A549 (cell line): ENCODE results near the gene ABCA5. TPM values are rescaled to one million over a fixed set of nuclear protein-coding genes. Genes with fewer than 3 reads are reported as not detected.

Experiments used
- ATAC-seq, 2 experiments: fragments of 200-7000 bp in 1 of 2; fragments of >200 bp in 1 of 2; cut with Nextera tagmentation in 1 of 2; cut with Tn5 transposase in 1 of 2; 3 replicates each; pipeline versions ENCODE4 v1.8.0 to v1.9.1; 2018 to 2020; ENCODE audit warnings: mild to moderate bottlenecking in 1 of 2, moderate library complexity in 1 of 2
- CTCF ChIA-PET: fragments of 300-600 bp; sonication (Branson Sonifier 250); formaldehyde crosslinking; extraction: SDS; loops from one replicate; lab custom pipeline; 2021; ENCODE audit warnings: antibody characterized with exemption, inconsistent platforms; lab: Yijun Ruan, JAX
- POLR2A ChIA-PET: fragments of 350-600 bp; formaldehyde crosslinking; extraction: SDS; loops from one replicate; lab custom pipeline; 2021; ENCODE audit warnings: antibody characterized with exemption, inconsistent platforms; lab: Yijun Ruan, JAX
- DNase-seq, 2 experiments: peaks; one replicate each; pipeline versions ENCODE4 v3.0.0 to v3.0.0-alpha.2; 2011 to 2016; ENCODE audit warnings: low read depth in 1 of 2, low spot score in 1 of 2
- FAIRE-seq: peaks from 2 replicates; lab custom pipeline; 2011; peaks lifted over from hg19 to GRCh38; lab: Jason Lieb, UNC
- H3K27ac ChIP-seq, 2 experiments: fragments of >200 bp; sonication (Bioruptor Twin); formaldehyde crosslinking; 3 replicates each; pipeline ENCODE4 v1.5.1; 2016 to 2017
- H3K4me1 ChIP-seq: fragments of >200 bp; sonication (Bioruptor Twin); formaldehyde crosslinking; 3 replicates; pipeline ENCODE4 v1.6.1; 2016
- H3K4me2 ChIP-seq: fragments of >200 bp; sonication (Bioruptor Twin); formaldehyde crosslinking; 3 replicates; pipeline ENCODE4 v1.6.1; 2016
- H3K4me3 ChIP-seq: fragments of >200 bp; sonication (Bioruptor Twin); formaldehyde crosslinking; 3 replicates; pipeline ENCODE4 v1.5.1; 2016
- H3K9me3 ChIP-seq: fragments of >200 bp; sonication (Bioruptor Twin); formaldehyde crosslinking; 3 replicates; pipeline ENCODE4 v1.6.1; 2016
- BHLHE40 ChIP-seq: IDR thresholded peaks from 2 replicates; pipeline ENCODE4 v1.6.1; 2012; ENCODE audit warnings: low read depth, low read length, inconsistent platforms
- CBX2 ChIP-seq: fragments of 200-600 bp; sonication (generic); IDR thresholded peaks from 2 replicates; pipeline ENCODE4 v1.6.1; 2016; ENCODE audit warnings: low read depth, mild to moderate bottlenecking, borderline replicate concordance
- CHD2 ChIP-seq: fragments of 150-350 bp; IDR thresholded peaks from 2 replicates; pipeline ENCODE4 v1.6.1; 2014; ENCODE audit warnings: low read length; ENCODE audit not compliant: partially characterized antibody
- EHF ChIP-seq: fragments of 250-450 bp; sonication (Bioruptor Pico); IDR thresholded peaks from 2 replicates; pipeline ENCODE4 v1.5.0; 2020; ENCODE audit warnings: mild to moderate bottlenecking
- EHMT2 ChIP-seq: fragments of 200-600 bp; sonication (generic); IDR thresholded peaks from 2 replicates; pipeline ENCODE4 v1.6.1; 2016; ENCODE audit warnings: antibody characterized with exemption, low read depth, mild to moderate bottlenecking, moderate library complexity
- ELK1 ChIP-seq: fragments of 150-350 bp; IDR thresholded peaks from 2 replicates; pipeline ENCODE4 v1.6.1; 2014; ENCODE audit warnings: low read depth, mild to moderate bottlenecking, low read length
- ESRRA ChIP-seq: fragments of 150-350 bp; IDR thresholded peaks from 2 replicates; pipeline ENCODE4 v1.6.1; 2014; ENCODE audit warnings: mild to moderate bottlenecking, low read length, borderline replicate concordance
- HDAC2 ChIP-seq: fragments of 200-600 bp; sonication (generic); IDR thresholded peaks from 2 replicates; pipeline ENCODE4 v1.6.1; 2016
- HOXA7 ChIP-seq: fragments of 250-450 bp; sonication (Bioruptor Pico); IDR thresholded peaks from 2 replicates; pipeline ENCODE4 v1.5.0; 2020; ENCODE audit warnings: mild to moderate bottlenecking, moderate library complexity
- JUNB ChIP-seq: fragments of >200 bp; sonication (Bioruptor Twin); formaldehyde crosslinking; IDR thresholded peaks from 2 replicates; pipeline ENCODE4 v1.6.1; 2016
- NFE2L2 ChIP-seq: fragments of 150-350 bp; conservative IDR thresholded peaks from 2 replicates; pipeline ENCODE4 v1.6.1; 2014; ENCODE audit warnings: low read length
- NPAS2 ChIP-seq: fragments of 250-450 bp; sonication (Bioruptor Pico); IDR thresholded peaks from 2 replicates; pipeline ENCODE4 v1.8.0; 2022; ENCODE audit warnings: mild to moderate bottlenecking, moderate library complexity, borderline replicate concordance
- NR3C1 ChIP-seq: fragments of >200 bp; sonication (Bioruptor Twin); formaldehyde crosslinking; IDR thresholded peaks from 3 replicates; pipeline ENCODE4 v1.6.1; 2017
- PBX3 ChIP-seq: IDR thresholded peaks from 2 replicates; pipeline ENCODE4 v1.6.1; 2012
- PHF8 ChIP-seq: fragments of 200-600 bp; sonication (generic); IDR thresholded peaks from 2 replicates; pipeline ENCODE4 v1.6.1; 2016; ENCODE audit warnings: low read depth, mild to moderate bottlenecking, antibody characterized with exemption, moderate library complexity, borderline replicate concordance
- RAD21 ChIP-seq, 2 experiments: fragments of >200 bp in 1 of 2; sonication (Bioruptor Twin) in 1 of 2; formaldehyde crosslinking in 1 of 2; IDR thresholded peaks in 1 of 2; conservative IDR thresholded peaks in 1 of 2; 2 replicates in 1 of 2; 3 replicates in 1 of 2; pipeline ENCODE4 v1.6.1; 2012 to 2018; ENCODE audit warnings: inconsistent platforms in 1 of 2
- RARB ChIP-seq: fragments of 250-450 bp; sonication (Bioruptor Pico); IDR thresholded peaks from 2 replicates; pipeline ENCODE4 v1.8.0; 2021; ENCODE audit warnings: mild to moderate bottlenecking, moderate library complexity
- RNF2 ChIP-seq: fragments of 200-600 bp; sonication (generic); IDR thresholded peaks from 2 replicates; pipeline ENCODE4 v1.6.1; 2016; ENCODE audit warnings: low read depth, mild to moderate bottlenecking, antibody characterized with exemption, moderate library complexity, borderline replicate concordance
- SMC3 ChIP-seq: fragments of >200 bp; sonication (Bioruptor Twin); formaldehyde crosslinking; IDR thresholded peaks from 3 replicates; pipeline ENCODE4 v1.6.1; 2018; ENCODE audit warnings: inconsistent platforms
- SREBF2 ChIP-seq: fragments of 450-650 bp; IDR thresholded peaks from 2 replicates; pipeline ENCODE4 v1.6.1; 2014; ENCODE audit warnings: mild to moderate bottlenecking, moderate library complexity
- TFCP2L1 ChIP-seq: fragments of 250-450 bp; sonication (Bioruptor Pico); IDR thresholded peaks from 2 replicates; pipeline ENCODE4 v1.5.0; 2021; ENCODE audit warnings: mild to moderate bottlenecking
- TP53 ChIP-seq: fragments of 250-450 bp; sonication (Bioruptor Pico); IDR thresholded peaks from 2 replicates; pipeline ENCODE4 v1.5.0; 2021; ENCODE audit warnings: mild to moderate bottlenecking, moderate library complexity
- ZFP36 ChIP-seq: fragments of 450-650 bp; IDR thresholded peaks from 2 replicates; pipeline ENCODE4 v1.6.1; 2014; ENCODE audit warnings: borderline replicate concordance; ENCODE audit not compliant: partially characterized antibody
- ZNF302 ChIP-seq: fragments of 250-450 bp; sonication (Bioruptor Pico); IDR thresholded peaks from 2 replicates; pipeline ENCODE4 v1.9.0; 2021; ENCODE audit warnings: inconsistent platforms, mild to moderate bottlenecking, moderate library complexity
- ZSCAN20 ChIP-seq: fragments of 250-450 bp; sonication (Bioruptor Pico); IDR thresholded peaks from 2 replicates; pipeline ENCODE4 v1.8.0; 2022; ENCODE audit warnings: mild to moderate bottlenecking, moderate library complexity
- WGBS: methylation state at CpG from one replicate; pipeline ENCODE4 v1.1.6; 2017; ENCODE audit errors: missing lambda C conversion rate; 5-methylcytosine and 5-hydroxymethylcytosine counted together
- polyA plus RNA-seq, 4 experiments: library from polyadenylated mRNA; depleted of rRNA in 3 of 4; stranded (reverse); fragments of >200 nt; fragmentation: RNase III in 1 of 4; extraction: RNeasy Plus Mini Kit Qiagen cat#74134 plus additional on column Dnase treatment in 1 of 4; gene quantifications; 2 replicates in 3 of 4; 3 replicates in 1 of 4; pipeline ENCODE4 v1.2.3, GENCODE V29; 2011 to 2017
- TF ChIP-seq, protein P1 (sequence below): fragments of 250-450 bp; sonication (Bioruptor Pico); IDR thresholded peaks from 2 replicates; pipeline ENCODE4 v1.5.0; 2021; ENCODE audit warnings: mild to moderate bottlenecking, moderate library complexity, borderline replicate concordance
- TF ChIP-seq, protein P2 (sequence below): fragments of 450-650 bp; IDR thresholded peaks from 2 replicates; pipeline ENCODE4 v1.6.1; 2014; ENCODE audit warnings: antibody characterized with exemption

Gene ABCA5
- polyA plus RNA-seq, 2 of the 4 experiments (the other 2 are of a cell fraction): 4.5 to 9.1 TPM

DNA sequence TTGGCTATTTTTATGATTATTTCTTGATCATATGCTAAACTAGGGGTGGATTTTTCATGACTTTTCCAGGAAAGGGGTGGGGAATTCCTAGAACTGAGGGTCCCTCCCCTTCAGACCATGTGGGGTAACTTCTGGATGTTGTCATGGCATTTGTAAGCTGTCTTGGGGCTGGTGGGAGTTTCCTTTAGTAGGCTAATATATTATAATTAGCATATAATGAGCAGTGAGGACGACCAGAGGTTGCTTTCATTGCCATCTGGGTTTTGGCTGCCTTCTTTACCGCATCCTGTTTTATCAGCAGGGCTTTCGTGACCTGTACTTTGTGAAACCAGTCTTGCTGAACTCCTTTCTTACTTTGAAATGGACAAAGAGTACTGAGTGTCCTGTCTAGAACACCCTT lies 40.4 kb upstream of the ABCA5 start:
- no peak for DNase-seq
- no peak for FAIRE-seq
- no peak for TF ChIP-seq PHF8
- TF ChIP-seq EHMT2: no peak
- TF ChIP-seq BHLHE40: no peak
- no peak for TF ChIP-seq SMC3
- TF ChIP-seq TFCP2L1 (CRISPR knock-in tag): no peak
- TF ChIP-seq, protein P1, sequence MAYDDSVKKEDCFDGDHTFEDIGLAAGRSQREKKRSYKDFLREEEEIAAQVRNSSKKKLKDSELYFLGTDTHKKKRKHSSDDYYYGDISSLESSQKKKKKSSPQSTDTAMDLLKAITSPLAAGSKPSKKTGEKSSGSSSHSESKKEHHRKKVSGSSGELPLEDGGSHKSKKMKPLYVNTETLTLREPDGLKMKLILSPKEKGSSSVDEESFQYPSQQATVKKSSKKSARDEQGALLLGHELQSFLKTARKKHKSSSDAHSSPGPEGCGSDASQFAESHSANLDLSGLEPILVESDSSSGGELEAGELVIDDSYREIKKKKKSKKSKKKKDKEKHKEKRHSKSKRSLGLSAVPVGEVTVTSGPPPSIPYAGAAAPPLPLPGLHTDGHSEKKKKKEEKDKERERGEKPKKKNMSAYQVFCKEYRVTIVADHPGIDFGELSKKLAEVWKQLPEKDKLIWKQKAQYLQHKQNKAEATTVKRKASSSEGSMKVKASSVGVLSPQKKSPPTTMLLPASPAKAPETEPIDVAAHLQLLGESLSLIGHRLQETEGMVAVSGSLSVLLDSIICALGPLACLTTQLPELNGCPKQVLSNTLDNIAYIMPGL (CRISPR knock-in tag): no peak
- no peak for TF ChIP-seq ESRRA
- TF ChIP-seq ZSCAN20: no peak
- TF ChIP-seq RNF2: no peak
- TF ChIP-seq RARB (CRISPR knock-in tag): no peak
- TF ChIP-seq NR3C1: no peak
- TF ChIP-seq RAD21 (conservative IDR thresholded peaks at IDR 0.05 in 1 of 2, IDR thresholded peaks at IDR 0.05 in 1 of 2): no peak
- TF ChIP-seq, protein P2, sequence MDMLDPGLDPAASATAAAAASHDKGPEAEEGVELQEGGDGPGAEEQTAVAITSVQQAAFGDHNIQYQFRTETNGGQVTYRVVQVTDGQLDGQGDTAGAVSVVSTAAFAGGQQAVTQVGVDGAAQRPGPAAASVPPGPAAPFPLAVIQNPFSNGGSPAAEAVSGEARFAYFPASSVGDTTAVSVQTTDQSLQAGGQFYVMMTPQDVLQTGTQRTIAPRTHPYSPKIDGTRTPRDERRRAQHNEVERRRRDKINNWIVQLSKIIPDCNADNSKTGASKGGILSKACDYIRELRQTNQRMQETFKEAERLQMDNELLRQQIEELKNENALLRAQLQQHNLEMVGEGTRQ: no peak
- no peak for TF ChIP-seq EHF (CRISPR knock-in tag)
- TF ChIP-seq, all 56 proteins: peak for 0
- H3K9me3 ChIP-seq: no peaks in the 10 kb centered on the region
- no peaks in the 10 kb centered on the region for H3K4me1 ChIP-seq
- no peak overlapping the region for H3K4me3 ChIP-seq
- no peak overlapping the region for H3K27ac ChIP-seq
- ChIA-PET POLR2A (no interaction called here), CTCF (interaction anchor here (1.4 to 2.3 kb wide), 2 partner anchors 9 to 27 kb away, joined by 4 to 8 read pairs; no protein-coding TSS in a partner anchor)
- 58% methylated on average over 3 of the region's 3 CpGs for whole genome bisulfite sequencing
- no peak for ATAC-seq
- H3K4me2 ChIP-seq: no peak overlapping the region

DNA sequence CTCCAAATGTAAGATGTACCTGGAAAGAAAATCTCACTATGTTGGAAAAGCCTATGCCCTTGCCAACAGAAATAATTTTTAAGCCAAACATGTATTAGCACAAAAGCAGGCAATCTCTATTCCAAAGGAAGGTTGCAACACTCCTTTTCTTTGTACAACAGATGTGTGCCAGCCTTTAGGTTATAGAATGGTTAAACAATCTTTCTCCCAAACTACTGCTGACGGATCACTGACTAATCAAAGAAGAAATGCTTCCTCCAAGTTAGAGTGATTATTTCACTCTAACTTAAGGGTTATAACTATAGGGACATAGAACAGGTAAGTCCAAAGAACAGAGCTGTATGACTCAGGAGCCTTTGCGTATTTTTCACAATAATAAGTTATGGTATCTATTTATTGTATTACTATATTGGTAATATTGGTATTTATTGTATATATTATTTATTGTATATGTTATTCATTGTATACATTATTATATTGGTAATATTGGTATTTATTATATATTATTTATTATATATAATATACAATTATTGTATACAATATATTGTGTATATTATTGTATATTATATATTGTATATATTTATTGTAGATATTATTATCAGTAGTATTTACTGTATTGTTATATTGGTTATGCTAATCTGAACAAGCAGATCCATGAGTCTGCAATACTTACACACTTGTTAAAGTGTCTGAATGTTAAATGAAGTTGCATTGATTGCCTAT lies 36.7 kb upstream of the ABCA5 start:
- no peak overlapping the region for H3K27ac ChIP-seq
- H3K4me3 ChIP-seq: no peak overlapping the region
- H3K4me2 ChIP-seq: no peak overlapping the region
- H3K4me1 ChIP-seq: no peaks in the 10 kb centered on the region
- ATAC-seq: no peak
- CTCF ChIA-PET: no interaction called here
- no peak for FAIRE-seq
- WGBS: 62% methylated on average over 2 of the region's 2 CpGs
- no peaks in the 10 kb centered on the region for H3K9me3 ChIP-seq
- POLR2A ChIA-PET: no interaction called here
- DNase-seq: no peak
- TF ChIP-seq NPAS2 (CRISPR knock-in tag) (no peak), ZSCAN20 (no peak), PBX3 (no peak), RARB (CRISPR knock-in tag) (no peak)

DNA sequence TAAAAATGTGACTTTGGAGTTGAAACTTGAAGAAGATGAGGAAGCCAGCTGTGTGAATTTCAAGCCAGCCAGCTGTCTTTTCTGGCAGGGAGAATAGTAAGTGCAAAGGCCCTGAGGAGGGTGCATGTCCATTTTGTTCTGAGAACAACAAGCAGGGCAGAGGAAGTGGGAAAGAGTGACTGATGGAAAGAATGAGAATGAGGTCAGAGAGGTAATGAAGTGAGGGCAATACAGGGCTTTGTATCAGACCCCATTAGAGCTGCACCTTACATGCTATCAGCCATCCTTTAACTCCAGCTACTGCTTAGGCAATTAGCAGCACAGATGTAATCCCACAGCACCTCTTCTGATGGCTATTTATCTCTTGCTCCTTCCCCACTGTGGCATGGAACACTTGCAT lies 34.2 kb upstream of the ABCA5 start:
- Histone ChIP-seq H3K4me1 (no peaks in the 10 kb centered on the region), H3K4me2 (no peak overlapping the region), H3K4me3 (no peak overlapping the region), H3K27ac (no peak overlapping the region), H3K9me3 (no peaks in the 10 kb centered on the region)
- no peak for FAIRE-seq
- ChIA-PET POLR2A (no interaction called here), CTCF (interaction anchor here (0.9 to 5.8 kb wide), 4 partner anchors 16 to 163 kb away, joined by 3 to 49 read pairs (median 4); no protein-coding TSS in a partner anchor)
- DNase-seq: no peak
- ATAC-seq: no peak
- TF ChIP-seq CHD2: no peak
- TF ChIP-seq NFE2L2: no peak
- no peak for TF ChIP-seq BHLHE40
- TF ChIP-seq ESRRA: no peak
- TF ChIP-seq SREBF2: no peak
- TF ChIP-seq, protein P1 (CRISPR knock-in tag): no peak
- TF ChIP-seq SMC3: no peak
- no peak for TF ChIP-seq ZFP36
- TF ChIP-seq HOXA7 (CRISPR knock-in tag): no peak
- TF ChIP-seq RNF2: no peak
- no peak for TF ChIP-seq ZNF302 (CRISPR knock-in tag)
- no peak for TF ChIP-seq HDAC2
- no peak for TF ChIP-seq TP53 (CRISPR knock-in tag)
- no peak for TF ChIP-seq CBX2
- no peak for TF ChIP-seq EHMT2
- no peak for TF ChIP-seq ELK1
- no peak for TF ChIP-seq JUNB
